MCF 10A (cell line): ENCODE measurements around the gene FADS6. TPM values are rescaled to one million over a fixed set of nuclear protein-coding genes. Genes with fewer than 3 reads are reported as not detected.

ENCODE experiments used
- BruUV-seq: library from RNA; stranded (reverse); fragments of 400-500 nt; replicated peaks from 2 replicates; lab custom pipeline; 2021; lab: Mats Ljungman, UMichigan
- CTCF ChIA-PET: fragments of 300-600 bp; sonication (Branson Sonifier 250); formaldehyde crosslinking; extraction: SDS; loops from one replicate; lab custom pipeline; 2021; ENCODE audit warnings: antibody characterized with exemption, inconsistent platforms; lab: Yijun Ruan, JAX
- POLR2A ChIA-PET: fragments of 300-600, 350-650 bp; sonication (Branson Sonifier 250); formaldehyde crosslinking; extraction: SDS; loops from one replicate; lab custom pipeline; 2020; ENCODE audit warnings: antibody characterized with exemption, inconsistent platforms; lab: Yijun Ruan, JAX
- DNase-seq: peaks from one replicate; pipeline ENCODE4 v3.0.0-alpha.2; 2018; ENCODE audit not compliant: unreplicated experiment
- H3K27ac Mint-ChIP-seq: one replicate; pipeline ENCODE4 v1.8.0; 2022; ENCODE audit warnings: mild to moderate bottlenecking, low read depth, mixed read lengths; ENCODE audit not compliant: unreplicated experiment
- H3K27me3 Mint-ChIP-seq: one replicate; pipeline ENCODE4 v1.8.0; 2022; ENCODE audit warnings: mixed read lengths; ENCODE audit not compliant: insufficient read depth, unreplicated experiment
- H3K36me3 Mint-ChIP-seq: one replicate; pipeline ENCODE4 v1.8.0; 2022; ENCODE audit warnings: mild to moderate bottlenecking, moderate library complexity, mixed read lengths; ENCODE audit not compliant: insufficient read depth, unreplicated experiment
- H3K4me1 Mint-ChIP-seq: one replicate; pipeline ENCODE4 v1.8.0; 2022; ENCODE audit warnings: mixed read lengths; ENCODE audit not compliant: insufficient read depth, unreplicated experiment
- H3K4me3 Mint-ChIP-seq: one replicate; pipeline ENCODE4 v1.8.0; 2022; ENCODE audit warnings: mild to moderate bottlenecking, moderate library complexity, mixed read lengths; ENCODE audit not compliant: unreplicated experiment
- H3K9me3 Mint-ChIP-seq: one replicate; pipeline ENCODE4 v1.8.0; 2022; ENCODE audit warnings: mixed read lengths; ENCODE audit not compliant: unreplicated experiment
- intact Hi-C: fragments of 100-400 bp; cut with micrococcal nuclease; formaldehyde crosslinking; loops from 2 replicates; pipeline ENCODE4 v1.14.1; 2022
- total RNA-seq: library from RNA; stranded (reverse); gene quantifications from 2 replicates; pipeline ENCODE4 v1.2.3, GENCODE V29; 2022
- TF ChIP-seq, protein P1 (sequence below): fragments of 200-600 bp; IDR thresholded peaks from one replicate; pipeline ENCODE4 v1.8.0; 2022; ENCODE audit warnings: antibody characterized with exemption, mild to moderate bottlenecking; ENCODE audit not compliant: unreplicated experiment

Gene FADS6
- total RNA-seq, 1 experiment from 2014 or later, result not detected

DNA sequence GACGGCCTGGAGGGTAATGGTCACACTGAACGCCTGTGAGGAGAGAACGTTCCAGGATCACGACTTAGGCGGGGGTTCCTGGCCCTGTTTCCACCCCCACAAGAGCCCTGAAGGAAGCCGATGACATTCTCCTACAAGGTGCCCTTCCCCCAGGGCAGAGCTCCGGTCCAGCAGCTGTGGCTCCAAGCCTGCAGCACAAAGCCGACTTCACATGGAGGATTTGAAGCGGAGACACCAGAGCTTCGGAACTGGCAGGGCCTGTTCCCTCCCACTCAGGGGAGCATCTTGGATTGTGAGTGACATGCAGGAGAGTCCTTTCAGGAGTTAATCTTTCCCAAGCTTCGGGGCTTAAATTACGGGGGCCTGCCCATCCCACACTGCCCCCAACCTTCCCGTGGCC, 5.0 kb downstream of the FADS6 start:
- Mint-ChIP-seq H3K9me3 (no peaks in the 10 kb centered on the region), H3K4me1 (no peaks in the 10 kb centered on the region), H3K36me3 (no peaks in the 10 kb centered on the region), H3K4me3 (no peak overlapping the region), H3K27ac (no peak overlapping the region), H3K27me3 (peaks cover 32% of the 10 kb centered on the region)
- intact Hi-C loops, result no loop called here
- DNase-seq, result no peak
- CTCF ChIA-PET, result interaction anchor here (0.7 to 0.8 kb wide), 2 partner anchors 17 to 58 kb away, joined by 3 read pairs; no protein-coding TSS in a partner anchor
- BruUV-seq, result no TSS peak
- TF ChIP-seq, protein P1, sequence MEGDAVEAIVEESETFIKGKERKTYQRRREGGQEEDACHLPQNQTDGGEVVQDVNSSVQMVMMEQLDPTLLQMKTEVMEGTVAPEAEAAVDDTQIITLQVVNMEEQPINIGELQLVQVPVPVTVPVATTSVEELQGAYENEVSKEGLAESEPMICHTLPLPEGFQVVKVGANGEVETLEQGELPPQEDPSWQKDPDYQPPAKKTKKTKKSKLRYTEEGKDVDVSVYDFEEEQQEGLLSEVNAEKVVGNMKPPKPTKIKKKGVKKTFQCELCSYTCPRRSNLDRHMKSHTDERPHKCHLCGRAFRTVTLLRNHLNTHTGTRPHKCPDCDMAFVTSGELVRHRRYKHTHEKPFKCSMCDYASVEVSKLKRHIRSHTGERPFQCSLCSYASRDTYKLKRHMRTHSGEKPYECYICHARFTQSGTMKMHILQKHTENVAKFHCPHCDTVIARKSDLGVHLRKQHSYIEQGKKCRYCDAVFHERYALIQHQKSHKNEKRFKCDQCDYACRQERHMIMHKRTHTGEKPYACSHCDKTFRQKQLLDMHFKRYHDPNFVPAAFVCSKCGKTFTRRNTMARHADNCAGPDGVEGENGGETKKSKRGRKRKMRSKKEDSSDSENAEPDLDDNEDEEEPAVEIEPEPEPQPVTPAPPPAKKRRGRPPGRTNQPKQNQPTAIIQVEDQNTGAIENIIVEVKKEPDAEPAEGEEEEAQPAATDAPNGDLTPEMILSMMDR, result no peak
- POLR2A ChIA-PET, result interaction anchor here (0.6 to 2.1 kb wide), 2 partner anchors 15 to 88 kb away, joined by 3 to 8 read pairs; partner anchors contain the start of gene FDXR

DNA sequence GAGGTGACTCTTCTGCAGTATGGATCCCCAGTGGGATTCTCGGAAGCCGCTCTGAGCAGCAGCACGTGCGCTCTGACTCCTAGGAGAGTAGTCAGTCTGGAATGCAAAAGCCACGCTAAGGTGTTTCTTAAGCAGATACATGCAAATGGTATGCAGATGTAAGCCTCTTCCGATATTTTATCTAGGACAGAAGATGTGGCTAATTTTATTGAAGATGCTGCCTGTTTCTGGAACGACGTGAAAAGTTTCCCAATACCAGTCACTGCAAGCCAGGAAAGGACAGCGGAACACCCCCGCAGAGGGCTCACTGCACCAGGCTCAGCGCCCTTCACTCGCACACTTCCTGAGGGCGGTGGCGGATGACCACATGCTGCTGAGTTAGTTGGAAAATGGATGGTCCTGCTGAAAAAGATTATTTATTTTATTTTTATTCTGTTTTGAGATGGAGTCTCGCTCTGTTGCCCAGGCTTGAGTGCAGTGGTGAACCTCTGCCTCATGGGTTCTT, 10.1 kb downstream of the FADS6 start:
- CTCF ChIA-PET, result no interaction called here
- BruUV-seq, result no TSS peak
- TF ChIP-seq, protein P1, result no peak
- H3K4me1 Mint-ChIP-seq, result peaks cover 4% of the 10 kb centered on the region
- H3K9me3 Mint-ChIP-seq, result no peaks in the 10 kb centered on the region
- H3K36me3 Mint-ChIP-seq, result no peaks in the 10 kb centered on the region
- H3K27me3 Mint-ChIP-seq, result peaks cover 17% of the 10 kb centered on the region
- no peak overlapping the region for H3K4me3 Mint-ChIP-seq
- POLR2A ChIA-PET, result no interaction called here
- intact Hi-C loops, result no loop called here
- no peak overlapping the region for H3K27ac Mint-ChIP-seq
- DNase-seq, result no peak

DNA sequence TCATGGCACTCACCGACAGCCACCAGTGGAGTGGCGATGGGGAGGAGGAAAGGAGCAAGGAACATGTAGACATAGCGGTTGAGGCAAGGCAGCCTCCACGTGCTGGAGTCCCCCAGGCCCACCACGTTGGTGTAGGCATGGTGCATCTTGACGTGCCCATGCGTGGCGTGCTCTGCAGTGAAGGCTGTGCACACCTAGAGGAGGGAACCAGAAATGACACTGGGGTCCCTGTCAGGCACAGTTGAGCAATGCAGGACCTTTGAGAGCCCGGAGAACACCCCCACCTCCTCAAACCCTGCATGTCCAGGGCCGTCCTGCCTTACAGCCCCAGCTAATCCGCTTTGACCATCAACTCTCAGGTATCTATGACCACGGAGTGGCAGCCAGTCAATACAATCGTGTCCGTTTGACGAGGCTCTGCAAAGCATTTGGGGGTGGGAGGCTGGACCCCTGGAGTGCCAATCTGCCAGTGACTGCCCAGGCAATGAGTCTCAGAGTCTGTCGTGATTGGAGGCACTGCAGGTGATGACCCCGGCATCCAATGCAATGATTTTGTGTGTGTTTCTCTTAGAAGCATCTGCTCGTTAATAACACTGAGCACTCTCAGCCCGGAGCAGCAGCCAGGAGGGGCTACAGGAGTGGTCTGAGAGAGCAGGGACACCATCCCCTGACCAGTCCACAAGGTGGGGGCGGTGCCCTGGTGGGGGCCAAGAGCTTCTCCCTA, 10.8 kb downstream of the FADS6 start:
- no peak overlapping the region for H3K4me3 Mint-ChIP-seq
- no TSS peak for BruUV-seq
- peaks cover 17% of the 10 kb centered on the region for H3K27me3 Mint-ChIP-seq
- TF ChIP-seq, protein P1, result no peak
- CTCF ChIA-PET, result no interaction called here
- intact Hi-C loops, result no loop called here
- no peak overlapping the region for H3K27ac Mint-ChIP-seq
- H3K4me1 Mint-ChIP-seq, result peaks cover 10% of the 10 kb centered on the region
- no peaks in the 10 kb centered on the region for H3K36me3 Mint-ChIP-seq
- POLR2A ChIA-PET, result interaction anchor here (0.6 to 2.1 kb wide), 3 partner anchors 9 to 439 kb away, joined by 3 to 11 read pairs (median 3); partner anchors contain the start of gene FDXR
- no peaks in the 10 kb centered on the region for H3K9me3 Mint-ChIP-seq
- no peak for DNase-seq

DNA sequence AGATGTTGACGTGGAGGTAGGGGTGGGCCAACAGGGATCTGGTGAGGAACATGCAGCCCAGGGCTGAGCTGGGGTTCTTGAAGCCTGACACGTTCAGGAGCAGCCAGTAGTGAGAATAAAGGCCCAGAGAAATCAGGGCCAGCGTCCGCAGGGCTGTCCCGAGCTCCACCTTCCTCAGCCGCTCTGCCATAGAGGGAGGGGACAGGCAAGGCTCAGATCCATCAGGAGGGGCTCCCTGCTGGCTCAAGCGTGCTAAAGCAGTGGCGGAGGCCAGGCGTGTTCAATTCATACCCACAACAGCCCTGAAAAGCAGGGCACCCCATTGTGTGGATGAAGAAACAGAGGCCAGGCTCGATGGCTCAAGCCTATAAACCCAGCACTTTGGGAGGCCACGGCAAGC, 12.4 kb downstream of the FADS6 start:
- ChIA-PET CTCF (interaction anchor here (0.6 kb wide), 1 partner anchor 663 kb away, joined by 3 read pairs; no protein-coding TSS in a partner anchor), POLR2A (interaction anchor here (2.1 kb wide), 1 partner anchor 8 kb away, joined by 11 read pairs; the partner anchor contains the start of gene FDXR)
- DNase-seq, result no peak
- no peaks in the 10 kb centered on the region for H3K9me3 Mint-ChIP-seq
- H3K27me3 Mint-ChIP-seq, result peaks cover 7% of the 10 kb centered on the region
- TF ChIP-seq, protein P1, result no peak
- no peaks in the 10 kb centered on the region for H3K36me3 Mint-ChIP-seq
- H3K4me3 Mint-ChIP-seq, result no peak overlapping the region
- H3K4me1 Mint-ChIP-seq, result peaks cover 12% of the 10 kb centered on the region
- intact Hi-C loops, result no loop called here
- H3K27ac Mint-ChIP-seq, result no peak overlapping the region
- BruUV-seq, result no TSS peak
